Suprapubic skin (tissue), 3 donors: Measurements from ENCODE around the gene CTNNA2.

Experiments used
- CTCF ChIP-seq, 2 donors: fragments of 200-600 bp in 1 of 2; fragments of 450-650 bp in 1 of 2; sonication (generic) in 1 of 2; IDR thresholded peaks; one replicate each; pipeline ENCODE4 v1.5.1; 2016 to 2019; ENCODE audit warnings: antibody characterized with exemption in 2 of 2, mild to moderate bottlenecking in 1 of 2, moderate library complexity in 1 of 2
- POLR2AphosphoS5 ChIP-seq, 3 donors: sonication (generic); formaldehyde crosslinking; IDR thresholded peaks; one replicate each; pipeline ENCODE4 v1.6.1; 2017; ENCODE audit warnings: antibody characterized with exemption in 3 of 3

GRCh38 chr2:80186262-80186661 lies 673.4 kb downstream of the CTNNA2 start:
- TF ChIP-seq POLR2AphosphoS5 (IDR thresholded peaks at IDR 0.05) (no peak), CTCF (IDR thresholded peaks at IDR 0.05) (no peak)
